ENCODE results near the gene BORCS5.

BORCS5 gene

DNA sequence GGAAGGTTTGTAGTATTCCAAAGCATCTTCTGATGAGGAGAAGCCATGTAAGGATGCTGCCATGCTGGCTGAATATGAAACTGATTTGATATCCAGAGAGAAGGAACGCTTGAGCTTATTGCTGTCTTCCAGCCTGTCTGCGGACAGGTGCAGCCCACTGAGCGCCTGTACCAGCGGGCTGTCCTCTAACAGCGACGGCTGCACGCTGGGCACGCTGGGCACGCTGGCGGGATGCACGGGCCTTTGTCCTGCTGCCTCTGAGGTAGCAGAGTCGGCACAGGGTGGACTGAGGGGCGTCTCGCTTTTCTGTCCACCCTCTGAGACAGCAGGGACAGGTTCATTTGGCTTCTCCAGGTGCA is 120.6 kb downstream of the BORCS5 start:
- TF ChIP-seq EZH2phosphoT487 (conservative IDR thresholded peaks at IDR 0.05; ENCODE audit: low read length), result no peak
- TF ChIP-seq, protein P1, sequence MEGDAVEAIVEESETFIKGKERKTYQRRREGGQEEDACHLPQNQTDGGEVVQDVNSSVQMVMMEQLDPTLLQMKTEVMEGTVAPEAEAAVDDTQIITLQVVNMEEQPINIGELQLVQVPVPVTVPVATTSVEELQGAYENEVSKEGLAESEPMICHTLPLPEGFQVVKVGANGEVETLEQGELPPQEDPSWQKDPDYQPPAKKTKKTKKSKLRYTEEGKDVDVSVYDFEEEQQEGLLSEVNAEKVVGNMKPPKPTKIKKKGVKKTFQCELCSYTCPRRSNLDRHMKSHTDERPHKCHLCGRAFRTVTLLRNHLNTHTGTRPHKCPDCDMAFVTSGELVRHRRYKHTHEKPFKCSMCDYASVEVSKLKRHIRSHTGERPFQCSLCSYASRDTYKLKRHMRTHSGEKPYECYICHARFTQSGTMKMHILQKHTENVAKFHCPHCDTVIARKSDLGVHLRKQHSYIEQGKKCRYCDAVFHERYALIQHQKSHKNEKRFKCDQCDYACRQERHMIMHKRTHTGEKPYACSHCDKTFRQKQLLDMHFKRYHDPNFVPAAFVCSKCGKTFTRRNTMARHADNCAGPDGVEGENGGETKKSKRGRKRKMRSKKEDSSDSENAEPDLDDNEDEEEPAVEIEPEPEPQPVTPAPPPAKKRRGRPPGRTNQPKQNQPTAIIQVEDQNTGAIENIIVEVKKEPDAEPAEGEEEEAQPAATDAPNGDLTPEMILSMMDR (IDR thresholded peaks at IDR 0.05; ENCODE audit: insufficient read depth, low read length, poor library complexity, severe bottlenecking), result no peak
- no peaks in the 10 kb centered on the region for H3K36me3 ChIP-seq (ENCODE audit: low read length)

DNA sequence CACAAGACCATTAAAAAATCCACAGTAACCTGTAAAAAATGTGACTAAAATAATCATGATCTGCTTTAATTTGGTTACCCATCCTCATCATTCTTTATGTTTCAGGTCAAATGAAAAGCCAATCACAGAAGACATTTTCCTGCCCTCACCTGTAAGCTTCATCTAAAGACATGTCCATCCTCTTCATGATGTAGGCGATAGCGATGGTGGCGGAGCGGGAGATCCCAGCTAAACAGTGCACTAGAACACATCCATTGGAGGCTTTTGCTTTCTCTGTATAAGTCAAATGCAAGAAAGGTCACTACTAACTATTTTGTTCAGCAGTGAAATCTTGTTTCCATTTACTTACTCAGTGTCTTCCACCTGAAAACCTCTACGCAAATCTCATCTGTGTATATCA is 123.2 kb downstream of the BORCS5 start:
- H3K4me3 ChIP-seq (ENCODE audit: insufficient read depth, low read length, poor library complexity, severe bottlenecking), result no peak overlapping the region
- H3F3A ChIP-seq (ENCODE audit: insufficient read depth), result no peaks in the 10 kb centered on the region
- H3K27me3 ChIP-seq (ENCODE audit: low read length), result no peaks in the 10 kb centered on the region
- H3K9me2 ChIP-seq (replicated peaks; ENCODE audit: insufficient read depth, low read length), result no peaks in the 10 kb centered on the region
- no peak overlapping the region for H3K4me2 ChIP-seq (ENCODE audit: low read depth, low read length, poor library complexity, severe bottlenecking)
- no peaks in the 10 kb centered on the region for H3K9me3 ChIP-seq (ENCODE audit: insufficient read depth, low read length)
- TF ChIP-seq, protein P1 (IDR thresholded peaks at IDR 0.05; ENCODE audit: insufficient read depth, low read length, poor library complexity, severe bottlenecking), result no peak
- TF ChIP-seq EZH2phosphoT487 (conservative IDR thresholded peaks at IDR 0.05; ENCODE audit: low read length), result no peak
- H3K79me2 ChIP-seq (ENCODE audit: insufficient read depth, low read length), result no peaks in the 10 kb centered on the region
- no peaks in the 10 kb centered on the region for H4K20me1 ChIP-seq (ENCODE audit: low read depth, low read length)
- no peak overlapping the region for H3K27ac ChIP-seq (ENCODE audit: low read depth, low read length)
- H3K36me3 ChIP-seq (ENCODE audit: low read length), result no peaks in the 10 kb centered on the region
- H3K9ac ChIP-seq (ENCODE audit: low read length), result no peak overlapping the region
- H2AFZ ChIP-seq (ENCODE audit: low read depth, low read length, severe bottlenecking), result no peak overlapping the region

More for the DNA sequence above, 120.6 kb downstream of the BORCS5 start:
- H3K27me3 ChIP-seq (ENCODE audit: low read length), result no peaks in the 10 kb centered on the region
- H3K9me2 ChIP-seq (replicated peaks; ENCODE audit: insufficient read depth, low read length), result no peaks in the 10 kb centered on the region
- no peak overlapping the region for H3K9ac ChIP-seq (ENCODE audit: low read length)
- no peaks in the 10 kb centered on the region for H3K79me2 ChIP-seq (ENCODE audit: insufficient read depth, low read length)
- H3K4me2 ChIP-seq (ENCODE audit: low read depth, low read length, poor library complexity, severe bottlenecking), result no peak overlapping the region
- H3F3A ChIP-seq (ENCODE audit: insufficient read depth), result no peaks in the 10 kb centered on the region
- no peak overlapping the region for H2AFZ ChIP-seq (ENCODE audit: low read depth, low read length, severe bottlenecking)
- no peak overlapping the region for H3K27ac ChIP-seq (ENCODE audit: low read depth, low read length)
- no peak overlapping the region for H3K4me3 ChIP-seq (ENCODE audit: insufficient read depth, low read length, poor library complexity, severe bottlenecking)
- no peaks in the 10 kb centered on the region for H4K20me1 ChIP-seq (ENCODE audit: low read depth, low read length)
- H3K9me3 ChIP-seq (ENCODE audit: insufficient read depth, low read length), result no peaks in the 10 kb centered on the region

DNA sequence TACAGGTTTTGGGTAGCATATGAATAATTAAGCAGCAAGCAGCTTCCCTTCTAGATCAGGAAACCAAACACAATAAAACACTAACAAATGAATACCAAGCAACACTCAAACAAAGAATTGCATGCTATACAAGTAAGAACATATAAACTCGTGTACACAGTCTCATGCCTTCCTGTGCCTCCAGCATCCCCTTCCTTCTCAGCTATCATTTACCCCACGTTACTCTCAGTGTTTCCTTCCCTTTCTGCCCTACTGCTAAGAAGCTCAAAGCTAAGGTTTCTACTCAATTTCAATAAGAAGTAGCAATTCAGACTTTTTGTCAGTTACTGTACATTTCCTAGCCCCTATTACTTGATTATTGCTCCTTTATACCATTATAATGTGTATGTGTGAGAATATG is 124.8 kb downstream of the BORCS5 start:
- Histone ChIP-seq H3K27ac (ENCODE audit: low read depth, low read length) (no peak overlapping the region), H3K4me3 (ENCODE audit: insufficient read depth, low read length, poor library complexity, severe bottlenecking) (no peak overlapping the region), H3F3A (ENCODE audit: insufficient read depth) (no peaks in the 10 kb centered on the region), H3K27me3 (ENCODE audit: low read length) (no peaks in the 10 kb centered on the region), H3K36me3 (ENCODE audit: low read length) (no peaks in the 10 kb centered on the region), H2AFZ (ENCODE audit: low read depth, low read length, severe bottlenecking) (no peak overlapping the region), H3K4me2 (ENCODE audit: low read depth, low read length, poor library complexity, severe bottlenecking) (no peak overlapping the region), H4K20me1 (ENCODE audit: low read depth, low read length) (no peaks in the 10 kb centered on the region), H3K79me2 (ENCODE audit: insufficient read depth, low read length) (no peaks in the 10 kb centered on the region), H3K9me2 (replicated peaks; ENCODE audit: insufficient read depth, low read length) (no peaks in the 10 kb centered on the region), H3K9me3 (ENCODE audit: insufficient read depth, low read length) (no peaks in the 10 kb centered on the region), H3K9ac (ENCODE audit: low read length) (no peak overlapping the region)
- TF ChIP-seq, protein P1 (IDR thresholded peaks at IDR 0.05; ENCODE audit: insufficient read depth, low read length, poor library complexity, severe bottlenecking), result no peak
- TF ChIP-seq EZH2phosphoT487 (conservative IDR thresholded peaks at IDR 0.05; ENCODE audit: low read length), result no peak
